Hematopoietic multipotent progenitor cell treated with erythropoietin and hydrocortisone succinate and interleukin-3 and kit ligand, for 4 days (in vitro differentiated cells): Measurements from ENCODE around the gene SBNO1.
"Not testable (repeated sequence)": the region's sequence is repeated elsewhere in the genome, so short reads cannot be mapped to it uniquely, and the experiment has no call there.

Experiments
- DNase-seq: peaks from one replicate; pipeline ENCODE4 v3.0.0-alpha.2; 2015

Gene SBNO1

DNA sequence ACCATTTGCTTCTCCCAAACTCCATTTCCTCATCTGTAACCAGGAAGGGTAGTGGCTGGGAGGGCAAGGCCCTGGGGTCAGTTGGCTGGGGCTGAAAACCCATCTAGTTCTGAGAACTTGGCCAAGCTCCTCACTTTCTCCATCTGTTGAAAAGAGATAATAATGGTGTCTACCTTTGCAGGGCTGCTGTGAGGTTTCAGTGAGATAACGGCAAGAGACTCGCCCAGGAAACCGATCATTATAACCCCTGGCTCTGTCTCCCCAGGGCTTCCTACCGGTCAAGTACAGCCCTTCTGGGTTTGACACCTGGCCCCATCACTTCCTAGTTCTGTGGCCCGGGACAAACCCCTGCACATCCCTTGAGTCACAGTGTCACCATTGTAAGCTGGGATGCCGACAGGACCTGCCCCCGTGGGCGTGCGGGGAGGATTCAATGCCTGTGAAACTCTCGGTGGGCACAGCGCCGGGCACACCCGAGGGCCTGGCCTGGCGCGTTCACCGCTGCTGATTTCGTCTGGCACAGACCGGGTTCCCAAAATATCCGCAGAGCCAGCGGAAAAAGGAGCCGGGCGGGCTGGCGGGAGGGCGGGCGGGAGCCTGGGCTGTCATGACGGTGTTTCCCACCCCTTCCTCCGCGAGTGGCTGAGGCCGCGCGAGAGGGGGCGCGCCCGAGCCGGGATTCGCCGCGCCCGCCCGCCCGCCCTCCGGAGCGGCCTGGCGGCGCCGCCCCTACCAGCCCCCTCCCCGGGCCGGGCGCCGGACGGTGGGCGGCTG, 23.7 kb upstream of the SBNO1 start:
- DNase-seq: peak; percentile 90

GRCh38 chr12:123387508-123388176, 23.0 kb upstream of the SBNO1 start:
- DNase-seq: no peak

- DNase-seq: not testable (repeated sequence)
Measured at GRCh38 chr12:123385536-123385935, 20.9 kb upstream of the SBNO1 start.

GRCh38 chr12:123384994-123385376, 20.3 kb upstream of the SBNO1 start:
- no peak for DNase-seq

DNA sequence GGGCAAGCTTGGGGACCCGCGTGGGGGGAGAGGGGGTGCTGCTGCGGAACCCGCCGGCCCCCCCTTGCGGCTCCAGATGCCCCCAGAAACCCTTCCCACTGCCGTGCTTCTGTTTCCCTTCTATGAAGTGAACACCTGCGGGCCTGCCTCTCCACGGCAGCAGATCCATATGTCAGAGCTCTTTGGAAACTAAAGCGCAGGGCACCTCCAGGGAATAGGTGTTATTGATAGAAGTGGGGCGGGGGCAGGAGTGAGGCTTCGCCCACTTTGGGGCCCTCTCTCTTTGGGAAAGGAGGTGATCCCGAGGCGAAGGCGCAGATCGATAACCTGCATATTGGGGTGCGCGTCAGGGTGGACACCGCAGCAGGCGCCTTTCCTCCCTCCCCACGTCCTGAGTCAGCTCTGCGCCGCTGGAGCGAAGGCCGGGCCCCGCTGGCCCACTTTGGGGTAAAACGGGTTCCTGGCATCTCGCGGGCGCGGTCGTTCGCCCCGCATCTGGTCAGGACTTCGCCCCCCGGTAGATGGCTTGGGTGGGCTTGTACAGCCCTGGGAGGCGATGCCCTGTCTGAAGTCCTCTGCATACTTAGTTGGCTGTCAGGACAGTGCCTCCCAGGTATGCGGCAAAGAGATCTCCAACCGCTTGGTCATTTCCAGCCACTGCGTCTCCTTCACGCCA, 19.8 kb upstream of the SBNO1 start:
- DNase-seq: peak; percentile 42

GRCh38 chr12:123382684-123383083, 18.0 kb upstream of the SBNO1 start:
- no peak for DNase-seq

GRCh38 chr12:123379391-123379790, 14.7 kb upstream of the SBNO1 start:
- DNase-seq: no peak

GRCh38 chr12:123372415-123372814, 7.8 kb upstream of the SBNO1 start:
- not testable (repeated sequence) for DNase-seq

GRCh38 chr12:123371667-123372368, 7.2 kb upstream of the SBNO1 start:
- not testable (repeated sequence) for DNase-seq

- peak; percentile 42 for DNase-seq
Measured at GRCh38 chr12:123369229-123369628, 4.6 kb upstream of the SBNO1 start.

DNA sequence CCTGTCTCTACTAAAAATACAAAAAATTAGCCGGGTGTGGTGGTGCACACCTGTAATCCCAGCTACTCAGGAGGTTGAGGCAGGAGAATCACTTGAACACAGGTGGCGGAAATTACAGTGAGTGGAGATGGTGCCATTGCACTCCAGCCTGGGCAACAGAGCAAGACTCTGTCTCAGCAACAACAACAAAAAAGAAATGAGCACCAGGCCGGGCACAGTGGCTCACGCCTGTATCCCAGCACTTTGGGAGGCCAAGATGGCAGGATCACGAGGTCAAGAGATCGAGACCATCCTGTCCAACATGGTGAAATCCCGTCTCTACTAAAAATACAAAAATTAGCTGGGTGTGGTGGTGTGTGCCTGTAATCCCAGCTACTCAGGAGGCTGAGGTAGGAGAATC, 3.8 kb upstream of the SBNO1 start:
- DNase-seq: not testable (repeated sequence)

DNA sequence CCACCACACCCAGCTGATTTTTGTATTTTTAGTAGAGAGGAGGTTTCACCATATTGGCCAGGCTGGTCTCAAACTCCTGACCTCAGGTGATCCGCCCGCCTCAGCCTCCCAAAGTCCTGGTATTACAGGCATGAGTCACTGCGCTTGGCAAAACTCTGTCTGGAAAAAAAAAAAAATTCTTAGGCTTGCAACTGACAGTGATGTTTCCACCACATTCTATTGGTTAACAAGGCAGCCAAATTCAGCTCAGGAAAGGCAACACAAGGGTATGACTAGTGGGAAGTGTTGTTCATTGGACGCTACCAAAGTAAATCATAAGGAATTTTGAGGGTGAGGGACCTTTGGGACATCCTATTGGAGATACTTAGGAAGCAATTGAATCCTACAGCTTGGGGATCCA, 2.9 kb upstream of the SBNO1 start:
- DNase-seq: no peak

DNA sequence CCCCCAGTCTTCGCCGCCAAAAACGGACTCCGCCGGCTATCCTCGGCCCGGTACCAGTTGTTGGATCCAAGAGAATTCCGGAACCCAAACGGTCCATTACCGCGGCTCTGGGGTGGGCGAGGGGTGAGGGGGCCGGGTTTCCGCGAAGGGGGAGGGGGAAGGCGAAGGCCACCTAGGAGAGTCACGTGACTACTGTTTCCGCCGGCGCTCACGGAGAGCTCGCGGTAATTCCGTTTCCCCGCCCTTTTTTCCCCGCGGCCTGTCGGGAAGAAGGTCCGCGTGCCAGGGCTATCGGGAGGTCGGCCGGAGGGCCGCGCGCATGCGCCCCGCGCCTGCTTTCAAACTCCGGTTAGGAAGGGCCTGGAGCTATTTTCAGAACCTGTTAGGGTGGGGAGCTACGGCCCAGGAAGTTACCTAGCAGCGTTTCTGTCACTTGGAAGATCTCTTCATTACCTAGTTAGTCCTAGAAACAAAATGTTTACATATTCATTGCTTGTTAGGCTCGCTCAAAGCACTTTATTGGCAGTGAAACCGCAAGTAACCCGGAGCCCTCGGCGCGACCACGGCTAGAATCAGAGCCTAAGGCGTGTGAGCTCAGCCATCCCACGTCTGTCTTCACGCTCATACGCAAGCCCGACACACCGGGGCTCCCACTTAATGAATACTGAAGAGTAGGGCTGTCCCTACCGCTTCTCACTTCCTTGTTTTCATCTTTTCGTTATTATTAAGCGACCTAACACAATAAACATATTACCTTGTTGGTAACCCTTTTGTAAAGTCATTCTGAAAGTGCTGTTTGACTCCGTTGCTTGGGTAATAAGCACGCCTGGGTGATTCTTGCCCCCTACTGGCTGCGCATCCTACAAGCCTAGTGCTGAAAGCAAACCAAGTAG, 624 bp upstream of the SBNO1 start:
- DNase-seq: peak; percentile 100

GRCh38 chr12:123363740-123364531, 711 bp downstream of the SBNO1 start:
- peak; percentile 49 for DNase-seq

DNA sequence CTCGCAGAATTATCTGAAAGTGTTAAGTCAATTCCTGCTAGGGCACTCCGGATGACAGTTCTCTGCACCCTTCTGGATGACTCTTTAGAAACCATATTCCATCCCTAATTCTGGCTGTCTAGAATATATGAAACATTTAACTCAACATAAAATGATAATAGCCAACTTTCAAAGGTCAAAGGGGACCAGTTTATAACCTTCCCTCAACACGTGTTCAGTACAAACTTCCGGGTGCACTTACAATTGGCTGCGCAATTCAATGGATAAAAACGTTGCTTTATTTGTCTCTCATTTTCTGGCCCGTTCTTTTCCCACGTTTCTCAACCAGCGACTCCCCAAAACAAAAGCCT, 1.3 kb downstream of the SBNO1 start:
- DNase-seq: peak; percentile 75

DNA sequence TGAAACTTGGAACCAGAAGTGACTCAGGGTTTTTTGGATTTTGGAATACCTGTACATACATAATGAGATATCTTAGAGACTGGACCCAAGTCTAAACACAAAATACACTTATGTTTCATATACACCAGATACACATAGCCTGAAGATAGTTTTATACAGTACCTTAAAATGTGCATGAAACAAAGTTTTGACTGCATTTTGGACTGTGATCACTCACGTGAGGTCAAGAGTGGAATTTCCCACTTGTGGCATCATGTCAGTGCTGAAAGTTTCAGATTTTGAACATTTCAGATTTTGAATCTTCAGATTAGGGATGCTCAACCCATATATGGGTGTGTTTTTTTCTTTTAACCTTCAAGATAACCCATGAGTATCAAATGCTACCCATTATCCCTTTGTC, 6.6 kb downstream of the SBNO1 start:
- no peak for DNase-seq

- no peak for DNase-seq
Measured at GRCh38 chr12:123356159-123356670, 8.4 kb downstream of the SBNO1 start.

DNA sequence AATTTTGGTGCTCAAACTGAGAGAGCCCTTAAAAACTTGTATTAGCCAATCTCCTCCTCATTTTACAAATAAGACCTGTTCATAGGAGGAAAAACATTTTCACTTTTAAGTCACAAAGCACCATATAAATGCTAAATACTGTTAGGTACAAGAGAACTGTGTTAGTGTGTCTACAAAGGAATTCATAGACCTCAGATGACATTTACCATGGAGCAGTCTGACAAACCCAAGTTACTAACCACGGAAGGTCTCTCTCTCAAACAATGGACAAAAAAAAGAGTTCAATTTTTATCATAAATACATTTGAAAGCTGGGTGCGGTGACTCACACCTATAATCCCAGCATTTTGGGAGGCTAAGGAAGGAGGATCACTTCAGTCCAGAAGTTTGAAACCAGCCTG, 10.0 kb downstream of the SBNO1 start:
- DNase-seq: no peak

DNA sequence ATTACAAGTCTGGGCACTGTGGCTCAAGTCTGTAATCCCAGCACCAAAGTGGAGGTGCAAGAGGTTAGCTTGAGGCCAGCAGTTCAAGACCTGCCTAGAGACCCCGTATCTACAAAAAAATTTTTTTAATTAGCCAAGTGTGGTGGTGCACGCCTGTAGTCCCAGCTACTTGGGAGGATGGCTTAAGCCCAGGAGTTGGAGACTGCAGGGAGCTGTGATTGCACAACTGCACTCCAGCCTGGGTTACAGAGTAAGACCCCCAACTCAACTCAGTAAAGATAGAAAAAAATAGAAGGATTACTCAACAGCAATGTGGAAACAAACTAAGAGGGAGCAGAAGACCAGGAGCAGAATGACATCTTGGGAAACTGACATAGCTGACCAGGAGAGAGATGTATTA, 13.3 kb downstream of the SBNO1 start:
- no peak for DNase-seq

- peak; percentile 17 for DNase-seq
Measured at GRCh38 chr12:123346946-123347345, 17.7 kb downstream of the SBNO1 start.

DNA sequence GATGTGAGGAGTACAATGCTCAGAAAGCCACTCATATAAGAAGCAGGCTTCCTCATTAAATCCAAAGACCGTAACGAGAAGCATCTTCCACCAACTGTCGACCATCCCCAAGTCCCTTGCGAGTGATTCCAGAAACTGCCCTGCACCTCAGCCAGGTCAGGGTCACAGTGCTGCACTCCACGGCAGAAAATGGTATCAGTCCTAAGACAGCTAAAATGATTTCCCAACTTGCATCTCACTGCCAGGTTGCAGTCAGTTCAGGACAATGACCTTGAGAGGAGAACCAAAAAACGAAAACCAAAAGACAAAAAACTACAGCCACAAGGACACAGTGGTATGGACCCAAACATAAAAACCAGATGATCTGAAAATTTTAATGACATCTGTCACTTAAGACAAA, 20.6 kb downstream of the SBNO1 start:
- DNase-seq: no peak
